ENCODE data around the gene DBN1.

DNA sequence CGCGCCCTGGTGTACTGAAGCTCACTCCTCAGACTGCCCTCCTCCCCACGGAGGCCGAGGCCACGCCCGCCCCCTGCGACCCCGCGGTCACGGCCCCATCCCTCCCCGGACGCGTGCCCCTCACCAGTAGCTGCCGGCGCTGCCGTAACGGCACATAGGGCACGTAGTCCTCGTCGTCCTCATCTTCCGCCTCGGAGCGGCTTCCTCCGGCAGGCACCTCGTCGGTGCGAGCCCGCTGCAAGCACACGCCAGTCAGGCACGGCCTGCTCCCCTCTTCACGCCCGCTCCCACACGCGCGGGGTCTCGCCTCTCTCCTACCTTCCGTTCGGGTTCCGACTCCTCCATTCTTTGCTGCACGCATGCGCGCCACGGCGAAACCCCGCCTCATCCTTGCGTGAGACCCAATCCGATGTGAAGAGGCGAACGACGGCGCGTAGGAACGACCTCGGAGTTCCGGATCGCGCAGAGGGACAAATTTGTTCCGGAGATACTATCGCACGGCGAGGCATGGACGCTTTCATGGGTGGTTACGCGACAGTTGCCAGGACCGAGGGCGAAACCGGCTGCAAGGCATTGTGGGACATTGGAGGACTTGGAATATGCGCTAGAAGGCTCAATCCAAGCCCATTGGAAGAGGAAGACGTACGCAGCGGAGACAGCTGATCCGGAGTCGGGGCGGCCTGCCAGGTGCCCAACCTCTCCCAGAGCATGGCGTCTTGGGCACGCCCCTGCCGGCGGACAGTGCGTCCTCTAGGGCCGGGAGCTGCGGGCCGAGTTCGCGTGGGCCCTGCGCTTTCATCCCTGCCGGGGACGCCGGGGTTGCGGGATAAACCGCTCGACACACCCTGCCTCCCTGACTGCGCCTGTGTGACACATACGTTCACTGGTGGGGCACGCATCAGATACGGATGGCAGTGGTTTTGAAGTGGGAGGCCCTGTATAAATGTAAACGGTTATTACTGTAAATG, 43.5 kb upstream of the DBN1 start, which contains the start of gene DDX41:
- TF ChIP-seq, protein P1, sequence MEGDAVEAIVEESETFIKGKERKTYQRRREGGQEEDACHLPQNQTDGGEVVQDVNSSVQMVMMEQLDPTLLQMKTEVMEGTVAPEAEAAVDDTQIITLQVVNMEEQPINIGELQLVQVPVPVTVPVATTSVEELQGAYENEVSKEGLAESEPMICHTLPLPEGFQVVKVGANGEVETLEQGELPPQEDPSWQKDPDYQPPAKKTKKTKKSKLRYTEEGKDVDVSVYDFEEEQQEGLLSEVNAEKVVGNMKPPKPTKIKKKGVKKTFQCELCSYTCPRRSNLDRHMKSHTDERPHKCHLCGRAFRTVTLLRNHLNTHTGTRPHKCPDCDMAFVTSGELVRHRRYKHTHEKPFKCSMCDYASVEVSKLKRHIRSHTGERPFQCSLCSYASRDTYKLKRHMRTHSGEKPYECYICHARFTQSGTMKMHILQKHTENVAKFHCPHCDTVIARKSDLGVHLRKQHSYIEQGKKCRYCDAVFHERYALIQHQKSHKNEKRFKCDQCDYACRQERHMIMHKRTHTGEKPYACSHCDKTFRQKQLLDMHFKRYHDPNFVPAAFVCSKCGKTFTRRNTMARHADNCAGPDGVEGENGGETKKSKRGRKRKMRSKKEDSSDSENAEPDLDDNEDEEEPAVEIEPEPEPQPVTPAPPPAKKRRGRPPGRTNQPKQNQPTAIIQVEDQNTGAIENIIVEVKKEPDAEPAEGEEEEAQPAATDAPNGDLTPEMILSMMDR (conservative IDR thresholded peaks at IDR 0.05; ENCODE audit: low read depth, low read length) = no peak
- TF ChIP-seq EZH2phosphoT487 (IDR thresholded peaks at IDR 0.05; ENCODE audit: borderline replicate concordance, low read length) (no peak), EZH2 (IDR thresholded peaks at IDR 0.05; ENCODE audit: low read length, unreplicated experiment) (no peak)

Measured in PC-3 (cell line).